ENCODE measurements around the gene PCDHGA1. TPM values are rescaled to one million over a fixed set of nuclear protein-coding genes. Genes with fewer than 3 reads are reported as not detected.

Gene PCDHGA1
- total and polyA plus RNA-seq, 2 donors (not counting 1 experiment from before 2014, with no cell fraction given) = 0.06 to 0.64 TPM

GRCh38 chr5:141517312-141517711 is 187.0 kb downstream of the PCDHGA1 start:
- DNase-seq (no peak), ATAC-seq (ENCODE audit: low read depth) (no peak)
- TF ChIP-seq EZH2 (IDR thresholded peaks at IDR 0.05; ENCODE audit: borderline replicate concordance, insufficient read depth, low read depth, low read length, poor library complexity, severe bottlenecking) (no peak), CTCF (IDR thresholded peaks at IDR 0.05) (no peak)
- Mint-ChIP-seq H3K27ac (no peak overlapping the region), H3K9me3 (ENCODE audit: insufficient read depth) (no peaks in the 10 kb centered on the region), H3K27me3 (no peaks in the 10 kb centered on the region), H3K4me1 (peaks cover 39% of the 10 kb centered on the region), H3K4me3 (no peak overlapping the region)
- POLR2A ChIA-PET = no interaction called here
- Histone ChIP-seq H3K4me2 (replicated peaks; ENCODE audit: low read depth, low read length, poor library complexity, severe bottlenecking) (no peak overlapping the region), H2AFZ (ENCODE audit: insufficient read depth, low read depth, low read length, poor library complexity, severe bottlenecking) (no peak overlapping the region), H3K9me3 (ENCODE audit: control extremely low read depth in 1 of 3, control insufficient read depth in 2 of 3, insufficient read depth in 1 of 3, low read length in 2 of 3) (peaks cover 0 to 4% (median 0%) of the 10 kb centered on the region in 3 donors), H3K27ac (ENCODE audit: low read length in 2 of 2) (no peak overlapping the region), H3K27me3 (replicated peaks in 1 of 4; ENCODE audit: control extremely low read depth in 1 of 4, control insufficient read depth in 3 of 4, insufficient read depth in 4 of 4, low read length in 3 of 4) (no peaks in the 10 kb centered on the region), H3K4me3 (ENCODE audit: control extremely low read depth in 1 of 5, extremely low read depth in 1 of 5, insufficient read depth in 1 of 5, low read depth in 2 of 5, low read length in 4 of 5) (no peak overlapping the region), H3K79me2 (ENCODE audit: control insufficient read depth, insufficient read depth, low read length) (no peaks in the 10 kb centered on the region), H3K4me1 (ENCODE audit: control insufficient read depth in 2 of 2, insufficient read depth in 2 of 2, low read length in 2 of 2) (peaks cover 22 to 43% of the 10 kb centered on the region in 2 donors), H4K20me1 (ENCODE audit: control insufficient read depth, insufficient read depth, low read length, poor library complexity, severe bottlenecking) (peaks cover 10% of the 10 kb centered on the region), H3K9ac (ENCODE audit: low read length) (no peak overlapping the region), H3K36me3 (replicated peaks in 1 of 2; ENCODE audit: control extremely low read depth in 1 of 2, control insufficient read depth in 1 of 2, extremely low read depth in 1 of 2, insufficient read depth in 2 of 2, low read length in 1 of 2) (peaks cover 2 to 74% of the 10 kb centered on the region in 2 experiments)
- 100% methylated on average over 1 of the region's 8 CpGs for WGBS (ENCODE audit: insufficient coverage)
- CTCF ChIA-PET = interaction anchor here (12.8 kb wide), 1 partner anchor 7 kb away, joined by 176 read pairs; no protein-coding TSS in a partner anchor
- intact Hi-C loops (cut with micrococcal nuclease) = no loop called here

GRCh38 chr5:141517880-141518617 is 187.7 kb downstream of the PCDHGA1 start:
- Histone ChIP-seq H3K27ac (ENCODE audit: low read length in 2 of 2) (no peak overlapping the region), H2AFZ (ENCODE audit: insufficient read depth, low read depth, low read length, poor library complexity, severe bottlenecking) (no peak overlapping the region), H3K79me2 (ENCODE audit: control insufficient read depth, insufficient read depth, low read length) (no peaks in the 10 kb centered on the region), H3K4me2 (replicated peaks; ENCODE audit: low read depth, low read length, poor library complexity, severe bottlenecking) (no peak overlapping the region), H3K9me3 (ENCODE audit: control extremely low read depth in 1 of 3, control insufficient read depth in 2 of 3, insufficient read depth in 1 of 3, low read length in 2 of 3) (no peaks in the 10 kb centered on the region), H4K20me1 (ENCODE audit: control insufficient read depth, insufficient read depth, low read length, poor library complexity, severe bottlenecking) (peaks cover 10% of the 10 kb centered on the region), H3K4me1 (ENCODE audit: control insufficient read depth in 2 of 2, insufficient read depth in 2 of 2, low read length in 2 of 2) (peaks cover 23 to 42% of the 10 kb centered on the region in 2 donors), H3K36me3 (replicated peaks in 1 of 2; ENCODE audit: control extremely low read depth in 1 of 2, control insufficient read depth in 1 of 2, extremely low read depth in 1 of 2, insufficient read depth in 2 of 2, low read length in 1 of 2) (peaks cover 2 to 80% of the 10 kb centered on the region in 2 experiments), H3K27me3 (replicated peaks in 1 of 4; ENCODE audit: control extremely low read depth in 1 of 4, control insufficient read depth in 3 of 4, insufficient read depth in 4 of 4, low read length in 3 of 4) (no peaks in the 10 kb centered on the region), H3K4me3 (ENCODE audit: control extremely low read depth in 1 of 5, extremely low read depth in 1 of 5, insufficient read depth in 1 of 5, low read depth in 2 of 5, low read length in 4 of 5) (no peak overlapping the region), H3K9ac (ENCODE audit: low read length) (no peak overlapping the region)
- CTCF ChIA-PET = interaction anchor here (0.7 to 1.5 kb wide), 4 partner anchors 88 to 339 kb away, joined by 3 to 5 read pairs (median 3); partner anchors contain the start of genes PCDHGA11, PCDHGA12 and PCDHGB5
- Mint-ChIP-seq H3K27ac (no peak overlapping the region), H3K27me3 (no peaks in the 10 kb centered on the region), H3K4me3 (no peak overlapping the region), H3K9me3 (ENCODE audit: insufficient read depth) (no peaks in the 10 kb centered on the region), H3K4me1 (peaks cover 39% of the 10 kb centered on the region)
- POLR2A ChIA-PET = interaction anchor here (0.7 kb wide), 1 partner anchor 34 kb away, joined by 3 read pairs; no protein-coding TSS in a partner anchor
- ATAC-seq (ENCODE audit: low read depth) (no peak), DNase-seq (no peak)
- TF ChIP-seq EZH2 (IDR thresholded peaks at IDR 0.05; ENCODE audit: borderline replicate concordance, insufficient read depth, low read depth, low read length, poor library complexity, severe bottlenecking) = no peak
- no peak for TF ChIP-seq CTCF (IDR thresholded peaks at IDR 0.05)
- intact Hi-C loops (cut with micrococcal nuclease) = no loop called here
- 97% methylated on average over 5 of the region's 11 CpGs for WGBS (ENCODE audit: insufficient coverage)
